Activated naive CD4-positive, alpha-beta T cell treated with anti-CD3 and anti-CD28 coated beads, Interleukin-2, amount 10 ng/mL, durations not matched to agents 7 days and 5 days (primary cell): ENCODE data around the gene NMT1.
"Not testable (repeated sequence)": the region's sequence is repeated elsewhere in the genome, so short reads cannot be mapped to it uniquely, and the experiment has no call there.

Experiments
- CTCF ChIA-PET: fragments of 350-600 bp; sonication (Branson Sonifier 250); formaldehyde crosslinking; loops from one replicate; lab custom pipeline; 2021; ENCODE audit warnings: antibody characterized with exemption; lab: Charles Lee
- DNase-seq: peaks from one replicate; pipeline ENCODE4 v3.0.0-alpha.2; 2020
- H3K27ac Mint-ChIP-seq: one replicate; pipeline ENCODE4 v1.8.0; 2021; ENCODE audit warnings: mild to moderate bottlenecking, moderate library complexity, mixed read lengths
- H3K27me3 Mint-ChIP-seq: one replicate; pipeline ENCODE4 v1.8.0; 2021; ENCODE audit warnings: mild to moderate bottlenecking, mixed read lengths
- H3K36me3 Mint-ChIP-seq: one replicate; pipeline ENCODE4 v1.8.0; 2021; ENCODE audit warnings: mixed read lengths
- H3K4me1 Mint-ChIP-seq: one replicate; pipeline ENCODE4 v1.8.0; 2021; ENCODE audit warnings: mixed read lengths
- H3K4me3 Mint-ChIP-seq: one replicate; pipeline ENCODE4 v1.8.0; 2021; ENCODE audit warnings: mild to moderate bottlenecking, moderate library complexity, mixed read lengths
- H3K9me3 Mint-ChIP-seq: one replicate; pipeline ENCODE4 v1.8.0; 2021; ENCODE audit warnings: mixed read lengths

The NMT1 gene

DNA sequence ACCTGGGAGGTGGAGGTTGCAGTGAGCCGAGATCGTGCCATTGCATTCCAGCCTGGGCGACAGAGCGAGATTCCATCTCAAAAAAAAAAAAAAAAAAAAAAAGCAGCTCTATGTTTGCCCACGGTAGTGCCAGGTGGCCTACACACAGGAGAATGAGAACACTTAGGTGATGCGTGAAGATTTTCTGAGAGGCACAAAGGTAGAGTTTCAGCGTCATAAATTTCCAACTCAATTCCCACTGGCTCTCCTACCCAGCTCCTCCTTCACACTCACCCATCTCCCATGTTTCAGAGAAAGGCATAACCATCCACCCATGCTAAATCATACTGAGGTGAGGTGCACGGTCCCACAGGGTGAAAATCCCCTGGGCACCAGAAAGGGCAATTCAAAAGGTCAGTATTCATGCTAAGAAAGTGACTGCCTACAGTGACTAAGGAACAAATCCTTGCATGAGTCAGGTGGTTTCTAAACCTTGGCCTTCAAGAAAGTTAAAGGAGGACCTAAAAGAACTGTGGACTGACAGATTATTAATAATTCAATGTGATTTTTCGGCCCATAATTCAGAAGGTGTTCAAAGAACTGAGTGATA lies 14.5 kb upstream of the NMT1 start:
- peaks cover 45% of the 10 kb centered on the region for H3K4me1 Mint-ChIP-seq
- no peaks in the 10 kb centered on the region for H3K9me3 Mint-ChIP-seq
- H3K27ac Mint-ChIP-seq = no peak overlapping the region
- peaks cover 13% of the 10 kb centered on the region for H3K36me3 Mint-ChIP-seq
- no peak for DNase-seq
- CTCF ChIA-PET = interaction anchor here (0.6 kb wide), 2 partner anchors 89 to 942 kb away, joined by 3 read pairs; partner anchors contain the start of gene ACBD4
- no peak overlapping the region for H3K4me3 Mint-ChIP-seq
- no peaks in the 10 kb centered on the region for H3K27me3 Mint-ChIP-seq

GRCh38 chr17:45048795-45049563 lies 12.1 kb upstream of the NMT1 start:
- DNase-seq = no peak
- Mint-ChIP-seq H3K27me3 (no peaks in the 10 kb centered on the region), H3K27ac (peak overlapping the region; percentile 98), H3K9me3 (no peaks in the 10 kb centered on the region), H3K4me1 (peaks cover 50% of the 10 kb centered on the region), H3K4me3 (peak overlapping the region; percentile 86), H3K36me3 (peaks cover 20% of the 10 kb centered on the region)
- CTCF ChIA-PET = interaction anchor here (0.7 to 2.9 kb wide), 6 partner anchors 17 to 51 kb away, joined by 3 to 13 read pairs (median 4); no protein-coding TSS in a partner anchor

DNA sequence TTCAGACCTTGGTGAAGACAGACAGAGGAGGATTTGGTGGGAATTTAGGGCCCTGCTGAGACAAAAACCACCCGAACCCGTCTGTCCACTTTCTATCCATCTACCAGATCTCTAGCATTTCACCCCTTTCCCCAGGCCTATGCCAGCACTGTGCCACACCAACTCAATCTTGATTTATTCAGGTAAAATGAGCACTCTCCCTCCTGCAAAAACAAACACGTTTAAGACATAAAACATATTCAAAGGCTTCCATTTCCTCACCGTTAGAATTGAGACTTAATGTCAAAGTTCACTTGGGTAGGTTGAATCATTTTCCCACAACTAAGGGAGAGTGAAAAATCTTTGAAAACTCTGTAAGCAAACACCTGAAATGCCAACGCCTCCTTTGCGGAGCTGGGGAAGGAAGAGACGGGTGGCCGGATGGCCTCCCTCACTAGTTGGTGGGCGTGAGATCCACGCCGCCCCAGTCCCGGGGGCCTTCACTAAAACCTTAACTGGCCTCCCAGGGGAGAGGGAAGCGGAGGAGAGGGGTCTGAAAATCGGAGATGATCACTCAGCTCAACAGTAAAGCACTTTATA lies 10.5 kb upstream of the NMT1 start:
- no peaks in the 10 kb centered on the region for H3K27me3 Mint-ChIP-seq
- H3K27ac Mint-ChIP-seq = peak overlapping the region; percentile 98
- peak; percentile 58 for DNase-seq
- CTCF ChIA-PET = interaction anchor here (1.2 to 1.4 kb wide), 3 partner anchors 48 to 147 kb away, joined by 3 to 6 read pairs (median 3); partner anchors contain the start of gene ACBD4
- peaks cover 56% of the 10 kb centered on the region for H3K4me1 Mint-ChIP-seq
- H3K4me3 Mint-ChIP-seq = peak overlapping the region; percentile 86
- no peaks in the 10 kb centered on the region for H3K9me3 Mint-ChIP-seq
- H3K36me3 Mint-ChIP-seq = peaks cover 26% of the 10 kb centered on the region

DNA sequence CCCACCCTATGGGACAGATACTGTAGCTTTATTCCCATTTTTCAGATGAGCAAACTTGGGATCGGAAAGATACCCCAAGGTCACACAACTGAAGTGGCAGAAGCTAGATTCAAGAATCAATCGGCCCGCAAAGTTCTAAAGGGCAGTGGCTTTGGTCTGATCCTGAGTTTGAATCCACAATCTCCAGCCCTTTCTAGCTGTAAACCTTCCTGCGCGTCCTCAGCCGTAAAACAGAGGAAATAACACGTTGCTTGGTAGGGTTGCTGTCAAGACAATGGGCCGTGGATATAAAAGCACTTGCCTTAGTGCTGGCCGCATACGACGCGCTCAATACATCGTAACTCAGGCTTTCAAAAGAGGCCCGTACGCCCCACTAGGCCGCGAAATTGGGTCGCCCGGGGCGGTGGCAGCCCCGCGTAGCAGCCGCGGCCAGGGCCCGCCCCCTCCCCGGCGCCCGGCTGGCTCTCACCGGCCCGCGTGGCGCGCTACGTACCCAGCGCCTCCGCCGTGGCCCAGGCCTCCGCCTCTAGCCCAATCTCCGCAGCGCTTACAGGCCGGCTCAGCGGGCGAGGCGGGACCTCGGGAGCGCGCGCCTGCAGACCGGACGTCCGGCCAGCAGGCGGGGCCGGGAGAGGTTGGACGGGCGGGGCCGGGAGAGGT lies 9.9 kb upstream of the NMT1 start, which contains the start of gene DCAKD:
Gene DCAKD (minus strand): TSS at position 573 of the 660 bp plus-strand sequence. CDS start 16,747 bp downstream, outside the sequence.
- H3K4me1 Mint-ChIP-seq = peaks cover 55% of the 10 kb centered on the region

GRCh38 chr17:45051720-45052051 lies 9.4 kb upstream of the NMT1 start:
- DNase-seq, H3K27me3 Mint-ChIP-seq, H3K9me3 Mint-ChIP-seq, CTCF ChIA-PET: not testable (repeated sequence)
- peak overlapping the region; percentile 98 for H3K27ac Mint-ChIP-seq
- peaks cover 52% of the 10 kb centered on the region for H3K4me1 Mint-ChIP-seq
- H3K36me3 Mint-ChIP-seq = peaks cover 22% of the 10 kb centered on the region
- peak overlapping the region; percentile 81 for H3K4me3 Mint-ChIP-seq

More for the DNA sequence above, 9.9 kb upstream of the NMT1 start, which contains the start of gene DCAKD:
- CTCF ChIA-PET = interaction anchor here (1.2 to 1.4 kb wide), 3 partner anchors 48 to 146 kb away, joined by 3 to 6 read pairs (median 3); partner anchors contain the start of gene ACBD4
- Mint-ChIP-seq H3K27ac (peak within 1 kb of the TSS; percentile 98), H3K9me3 (no peaks in the 10 kb centered on the region), H3K27me3 (no peaks in the 10 kb centered on the region), H3K36me3 (peaks cover 24% of the 10 kb centered on the region), H3K4me3 (peak within 1 kb of the TSS; percentile 86)
- DNase-seq = peak; percentile 93

DNA sequence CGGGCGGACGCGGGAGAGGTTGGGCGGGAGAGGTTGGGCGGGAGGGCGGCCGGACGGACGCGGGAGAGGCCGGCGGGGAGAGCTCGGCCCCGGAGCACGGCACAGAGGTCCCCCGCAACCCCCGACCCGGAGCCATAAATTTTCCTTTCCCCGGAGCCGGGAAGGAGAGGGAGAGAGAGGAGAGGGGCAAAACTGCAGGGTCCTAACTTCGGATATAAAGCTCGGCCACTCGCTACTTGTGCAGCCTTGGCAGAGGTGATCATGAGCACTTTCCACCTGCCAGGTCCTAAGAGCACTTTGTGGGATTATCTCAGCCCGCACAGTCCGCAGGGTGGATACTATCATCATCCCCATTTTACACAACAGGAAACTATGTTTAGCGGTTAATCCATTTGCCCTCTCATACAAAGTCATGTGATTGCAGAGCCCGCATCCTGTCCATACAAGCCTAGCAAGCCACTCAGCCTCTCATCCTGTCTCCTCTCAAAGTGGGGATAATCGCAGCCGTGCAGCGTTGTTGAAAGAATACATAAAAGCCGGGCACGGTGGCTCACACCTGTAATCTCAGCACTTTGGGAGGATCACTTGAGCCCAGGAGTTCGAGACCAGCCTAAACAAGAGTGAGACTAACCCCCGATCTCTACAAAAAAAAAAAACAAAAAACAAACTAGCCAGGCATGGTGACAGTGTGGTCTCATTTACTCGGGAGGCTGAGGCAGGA lies 8.9 kb upstream of the NMT1 start:
- Mint-ChIP-seq H3K36me3 (peaks cover 22% of the 10 kb centered on the region), H3K27me3 (no peaks in the 10 kb centered on the region), H3K4me3 (peak overlapping the region; percentile 81), H3K4me1 (peaks cover 48% of the 10 kb centered on the region), H3K27ac (peak overlapping the region; percentile 98), H3K9me3 (no peaks in the 10 kb centered on the region)
- peak; percentile 77 for DNase-seq
- CTCF ChIA-PET = interaction anchor here (0.5 to 0.6 kb wide), 2 partner anchors 23 to 88 kb away, joined by 3 read pairs; no protein-coding TSS in a partner anchor

GRCh38 chr17:45060382-45060796 lies 728 bp upstream of the NMT1 start:
- H3K4me1 Mint-ChIP-seq = peaks cover 51% of the 10 kb centered on the region
- DNase-seq = no peak
- H3K36me3 Mint-ChIP-seq = peaks cover 21% of the 10 kb centered on the region
- H3K9me3 Mint-ChIP-seq = no peaks in the 10 kb centered on the region
- H3K4me3 Mint-ChIP-seq = peak overlapping the region; percentile 100
- H3K27ac Mint-ChIP-seq = peak overlapping the region; percentile 99
- peaks cover 4% of the 10 kb centered on the region for H3K27me3 Mint-ChIP-seq
- CTCF ChIA-PET = interaction anchor here (0.9 to 1.1 kb wide), 2 partner anchors 38 to 75 kb away, joined by 3 to 5 read pairs; partner anchors contain the start of gene ACBD4

GRCh38 chr17:45061606-45062205 lies 589 bp downstream of the NMT1 start:
- CTCF ChIA-PET = interaction anchor here (0.9 to 1.1 kb wide), 2 partner anchors 36 to 73 kb away, joined by 3 to 5 read pairs; partner anchors contain the start of gene ACBD4
- Mint-ChIP-seq H3K9me3 (no peaks in the 10 kb centered on the region), H3K27ac (peak overlapping the region; percentile 99), H3K36me3 (peaks cover 18% of the 10 kb centered on the region), H3K4me3 (peak overlapping the region; percentile 100), H3K27me3 (peaks cover 4% of the 10 kb centered on the region), H3K4me1 (peaks cover 50% of the 10 kb centered on the region)
- no peak for DNase-seq

DNA sequence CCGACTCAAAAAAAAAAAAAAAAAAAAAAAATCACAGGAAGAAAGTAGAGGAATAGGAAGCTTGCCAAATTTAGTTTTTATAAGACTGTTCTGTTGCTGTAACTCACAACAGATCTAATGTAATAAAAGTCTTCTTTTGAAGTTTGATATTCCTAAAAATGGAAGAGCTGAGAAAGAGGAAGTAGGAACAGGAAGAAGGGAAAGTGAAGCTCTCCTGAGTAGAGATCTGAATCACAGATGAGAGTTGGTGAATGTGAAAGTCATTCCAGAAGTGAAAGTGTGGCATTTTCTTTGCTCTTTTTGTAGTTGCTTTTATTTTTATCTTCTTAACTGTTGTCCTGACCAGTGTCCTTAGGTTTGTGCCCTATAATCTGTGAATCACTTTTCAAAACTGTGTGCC lies 2.1 kb downstream of the NMT1 start:
- peaks cover 50% of the 10 kb centered on the region for H3K4me1 Mint-ChIP-seq
- H3K27ac Mint-ChIP-seq = peak overlapping the region; percentile 58
- H3K27me3 Mint-ChIP-seq = peaks cover 4% of the 10 kb centered on the region
- H3K36me3 Mint-ChIP-seq = peaks cover 26% of the 10 kb centered on the region
- CTCF ChIA-PET = interaction anchor here (0.7 to 1.7 kb wide), 2 partner anchors 8 to 94 kb away, joined by 3 to 4 read pairs; no protein-coding TSS in a partner anchor
- H3K9me3 Mint-ChIP-seq = no peaks in the 10 kb centered on the region
- no peak for DNase-seq
- peak overlapping the region; percentile 15 for H3K4me3 Mint-ChIP-seq

DNA sequence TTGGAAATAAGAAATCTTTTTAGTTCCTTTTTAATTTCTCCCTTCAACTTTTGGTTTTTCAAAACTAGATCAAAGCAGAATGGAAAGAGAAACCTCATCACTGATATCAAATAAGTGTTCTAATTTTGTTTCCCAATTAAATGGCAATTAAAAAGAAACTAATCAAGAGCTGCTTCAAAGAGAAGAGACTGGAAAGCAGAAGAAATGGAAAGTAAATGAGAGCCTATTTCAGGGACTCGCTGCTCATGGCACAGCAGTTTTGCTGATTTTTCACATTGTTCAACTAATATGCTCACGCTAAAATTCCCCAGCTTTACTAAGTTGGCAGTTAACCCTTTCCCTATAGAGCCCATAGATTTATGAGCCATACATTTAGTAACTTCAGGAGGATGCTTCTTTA lies 6.5 kb downstream of the NMT1 start:
- peaks cover 22% of the 10 kb centered on the region for H3K4me1 Mint-ChIP-seq
- no peaks in the 10 kb centered on the region for H3K9me3 Mint-ChIP-seq
- H3K27ac Mint-ChIP-seq = no peak overlapping the region
- CTCF ChIA-PET = interaction anchor here (2.2 kb wide), 1 partner anchor 68 kb away, joined by 7 read pairs; the partner anchor contains the start of gene ACBD4
- peaks cover 30% of the 10 kb centered on the region for H3K36me3 Mint-ChIP-seq
- no peak for DNase-seq
- H3K27me3 Mint-ChIP-seq = no peaks in the 10 kb centered on the region
- no peak overlapping the region for H3K4me3 Mint-ChIP-seq

DNA sequence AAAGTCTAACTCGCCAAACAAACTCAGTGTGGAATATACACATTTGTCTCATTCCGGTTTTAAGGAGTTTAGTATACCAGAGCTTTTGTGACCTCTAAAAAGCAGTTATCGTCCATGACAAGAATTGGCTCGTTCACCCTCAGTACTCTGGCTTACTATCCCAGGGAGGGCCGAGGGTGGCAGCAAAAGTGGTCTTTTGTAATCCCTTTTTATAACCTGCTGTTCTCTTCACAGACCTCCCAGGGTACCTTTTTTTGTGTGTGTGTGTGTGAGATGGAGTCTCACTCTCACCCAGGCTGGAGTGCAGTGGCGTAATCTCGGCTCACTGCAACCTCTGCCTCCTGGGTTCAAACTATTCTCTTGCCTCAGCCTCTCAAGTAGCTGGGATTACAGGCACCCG lies 8.9 kb downstream of the NMT1 start:
- H3K36me3 Mint-ChIP-seq = peaks cover 37% of the 10 kb centered on the region
- no peak for DNase-seq
- H3K9me3 Mint-ChIP-seq = no peaks in the 10 kb centered on the region
- H3K4me1 Mint-ChIP-seq = peaks cover 4% of the 10 kb centered on the region
- no peak overlapping the region for H3K4me3 Mint-ChIP-seq
- CTCF ChIA-PET = no interaction called here
- no peak overlapping the region for H3K27ac Mint-ChIP-seq
- H3K27me3 Mint-ChIP-seq = no peaks in the 10 kb centered on the region

GRCh38 chr17:45070809-45071208 lies 9.7 kb downstream of the NMT1 start:
- CTCF ChIA-PET = interaction anchor here (1.3 to 1.4 kb wide), 2 partner anchors 8 to 16 kb away, joined by 4 to 5 read pairs; no protein-coding TSS in a partner anchor
- Mint-ChIP-seq H3K9me3 (no peaks in the 10 kb centered on the region), H3K27me3 (no peaks in the 10 kb centered on the region), H3K4me1 (peaks cover 2% of the 10 kb centered on the region), H3K36me3 (peaks cover 35% of the 10 kb centered on the region), H3K27ac (no peak overlapping the region), H3K4me3 (no peak overlapping the region)
- no peak for DNase-seq
